ENCODE results near the gene CALHM5. TPM values are rescaled to one million over a fixed set of nuclear protein-coding genes. Genes with fewer than 3 reads are reported as not detected.

The CALHM5 gene
- total RNA-seq, 2 donors from 2014 or later, result 0.20 to 0.37 TPM

GRCh38 chr6:116467514-116467913 is 43.9 kb upstream of the CALHM5 start:
- H3K4me1 ChIP-seq, result no peaks in the 10 kb centered on the region
- H3K36me3 ChIP-seq, result no peaks in the 10 kb centered on the region
- H3K27ac ChIP-seq, result no peak overlapping the region
- intact Hi-C loops (cut with DNase I), result no loop called here
- peaks cover 13% of the 10 kb centered on the region for H3K27me3 ChIP-seq
- no peak overlapping the region for H3K4me3 ChIP-seq
- no peak overlapping the region for H3K9ac ChIP-seq (ENCODE audit: low read depth in 2 of 2, low read length in 2 of 2)
- DNase-seq, result no peak
- no peaks in the 10 kb centered on the region for H3K9me3 ChIP-seq
- no peak for TF ChIP-seq CTCF (IDR thresholded peaks at IDR 0.05)

GRCh38 chr6:116468293-116468692 is 43.1 kb upstream of the CALHM5 start:
- DNase-seq, result no peak
- no peak overlapping the region for H3K9ac ChIP-seq (ENCODE audit: low read depth in 2 of 2, low read length in 2 of 2)
- H3K36me3 ChIP-seq, result no peaks in the 10 kb centered on the region
- peaks cover 6% of the 10 kb centered on the region for H3K27me3 ChIP-seq
- no peak overlapping the region for H3K27ac ChIP-seq
- no peaks in the 10 kb centered on the region for H3K9me3 ChIP-seq
- TF ChIP-seq CTCF (IDR thresholded peaks at IDR 0.05), result no peak
- intact Hi-C loops (cut with DNase I), result no loop called here
- no peak overlapping the region for H3K4me3 ChIP-seq
- no peaks in the 10 kb centered on the region for H3K4me1 ChIP-seq

GRCh38 chr6:116471531-116471930 is 39.9 kb upstream of the CALHM5 start:
- Histone ChIP-seq H3K9ac (ENCODE audit: low read depth in 2 of 2, low read length in 2 of 2) (no peak overlapping the region), H3K27ac (no peak overlapping the region), H3K9me3 (no peaks in the 10 kb centered on the region), H3K4me3 (no peak overlapping the region), H3K4me1 (no peaks in the 10 kb centered on the region), H3K36me3 (no peaks in the 10 kb centered on the region), H3K27me3 (no peaks in the 10 kb centered on the region)
- intact Hi-C loops (cut with DNase I), result no loop called here
- DNase-seq, result no peak
- no peak for TF ChIP-seq CTCF (IDR thresholded peaks at IDR 0.05)

- intact Hi-C loops (cut with DNase I), result no loop called here
- no peak for DNase-seq
- Histone ChIP-seq H3K27ac (no peak overlapping the region), H3K36me3 (no peaks in the 10 kb centered on the region), H3K4me3 (no peak overlapping the region), H3K9me3 (no peaks in the 10 kb centered on the region), H3K9ac (ENCODE audit: low read depth in 2 of 2, low read length in 2 of 2) (no peak overlapping the region), H3K27me3 (no peaks in the 10 kb centered on the region), H3K4me1 (no peaks in the 10 kb centered on the region)
- no peak for TF ChIP-seq CTCF (IDR thresholded peaks at IDR 0.05)
Observed at GRCh38 chr6:116472706-116473105, 38.7 kb upstream of the CALHM5 start.

DNA sequence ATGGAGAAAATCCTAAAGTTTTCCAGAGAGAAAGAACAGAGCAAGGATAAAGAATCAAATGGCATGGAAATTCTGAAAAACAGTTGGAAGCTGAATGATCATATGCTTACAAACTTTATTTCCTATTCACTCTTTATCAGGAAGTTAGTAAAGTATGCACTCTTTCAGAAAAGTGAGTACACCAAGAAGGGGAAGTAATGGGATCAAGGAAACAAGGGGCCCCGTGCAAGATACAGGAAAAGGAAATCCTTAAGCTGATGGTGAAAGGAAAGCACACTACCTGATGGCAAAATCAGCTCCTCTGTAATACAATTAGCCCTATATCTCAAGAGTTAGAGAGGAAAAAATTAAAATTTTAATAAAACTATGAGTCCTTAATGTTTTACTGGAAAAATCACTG is 36.3 kb upstream of the CALHM5 start:
- H3K27me3 ChIP-seq, result no peaks in the 10 kb centered on the region
- intact Hi-C loops (cut with DNase I), result no loop called here
- no peak overlapping the region for H3K27ac ChIP-seq
- TF ChIP-seq CTCF (IDR thresholded peaks at IDR 0.05), result no peak
- no peak for DNase-seq
- no peaks in the 10 kb centered on the region for H3K36me3 ChIP-seq
- no peak overlapping the region for H3K4me3 ChIP-seq
- no peaks in the 10 kb centered on the region for H3K9me3 ChIP-seq
- no peak overlapping the region for H3K9ac ChIP-seq (ENCODE audit: low read depth in 2 of 2, low read length in 2 of 2)
- no peaks in the 10 kb centered on the region for H3K4me1 ChIP-seq
